DMS53 (cell line): Measurements from ENCODE around the gene YLPM1.
"Not testable (repeated sequence)": the region's sequence is repeated elsewhere in the genome, so short reads cannot be mapped to it uniquely, and the experiment has no call there.

ENCODE experiments used
- DNase-seq: peaks from one replicate; lab custom pipeline; 2025; lab: John Stamatoyannopoulos, UW

Gene YLPM1

DNA sequence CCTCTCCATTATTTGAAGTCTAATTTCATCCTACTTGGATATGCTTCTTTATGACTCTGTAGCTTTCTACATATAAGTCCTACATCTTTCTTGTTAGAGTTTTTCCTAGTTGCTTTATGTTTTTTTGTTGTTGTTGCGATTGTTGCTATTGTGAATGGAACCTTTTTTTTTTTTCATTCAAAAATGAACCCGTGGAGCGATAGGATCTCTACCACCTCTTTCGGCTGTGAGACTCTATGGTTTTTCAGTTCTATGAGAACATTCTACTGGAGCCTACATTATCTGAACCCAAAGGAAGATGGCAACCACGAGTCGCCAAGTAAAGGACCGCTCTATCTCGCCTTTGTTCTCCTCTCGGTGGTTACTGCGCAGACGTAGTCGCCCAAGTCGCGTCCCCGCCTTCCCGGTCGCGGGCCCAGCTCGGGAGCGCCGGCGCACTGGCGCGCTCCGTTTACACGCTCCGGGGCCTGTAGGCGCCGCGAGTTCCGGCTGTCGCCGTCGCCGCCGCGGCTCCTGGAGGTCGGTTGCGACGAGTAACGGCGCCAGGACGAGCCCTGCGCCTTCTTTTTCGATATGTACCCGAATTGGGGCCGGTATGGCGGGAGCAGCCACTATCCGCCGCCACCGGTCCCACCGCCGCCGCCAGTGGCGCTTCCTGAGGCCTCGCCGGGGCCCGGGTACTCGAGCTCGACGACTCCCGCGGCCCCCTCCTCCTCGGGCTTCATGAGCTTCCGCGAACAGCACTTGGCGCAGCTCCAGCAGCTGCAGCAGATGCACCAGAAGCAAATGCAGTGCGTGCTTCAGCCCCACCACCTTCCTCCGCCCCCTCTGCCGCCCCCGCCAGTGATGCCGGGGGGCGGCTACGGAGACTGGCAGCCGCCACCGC, at the start of gene YLPM1:
Gene YLPM1, plus strand, starts transcription at position 400 of the 886 bp plus-strand sequence. Its CDS starts 174 bp downstream, at position 574.
- peak; percentile 97 for DNase-seq

DNA sequence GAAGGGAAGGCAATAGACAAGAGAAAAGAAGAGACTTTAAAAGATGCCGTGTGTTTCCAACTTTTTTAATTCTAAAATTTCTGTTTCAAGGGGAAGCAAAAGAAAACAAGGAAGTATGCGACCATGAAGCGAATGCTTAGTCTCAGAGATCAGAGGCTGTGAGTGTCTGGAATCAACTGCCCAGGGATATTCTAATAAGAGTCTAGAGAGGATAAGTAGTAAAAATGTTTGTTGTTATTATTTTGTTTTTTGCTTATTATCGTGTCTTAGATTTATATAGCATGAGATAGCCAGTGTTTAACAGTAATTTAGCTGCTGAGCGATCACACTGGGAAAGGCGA, 49.8 kb upstream of the YLPM1 start:
- DNase-seq, result no peak

DNA sequence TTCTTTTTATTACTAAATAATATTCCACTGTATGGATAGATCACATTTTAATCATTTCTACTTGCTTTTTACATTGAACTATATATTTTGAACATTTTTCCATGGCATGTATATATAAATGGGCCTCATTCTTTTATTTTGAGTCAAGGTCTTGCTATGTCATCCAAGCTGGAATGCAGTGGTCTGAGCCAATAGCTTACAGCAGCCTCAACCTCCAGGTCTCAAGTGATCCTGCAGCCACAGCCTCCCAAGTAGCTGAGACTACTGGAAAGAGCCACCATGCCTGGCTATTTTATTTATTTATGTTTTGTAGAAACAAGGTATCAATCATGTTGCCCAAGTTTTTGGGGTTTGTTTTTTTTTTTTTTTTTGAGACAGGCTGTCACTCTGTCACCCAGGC, 42.6 kb upstream of the YLPM1 start:
- no peak for DNase-seq

GRCh38 chr14:74723134-74723533, 40.0 kb upstream of the YLPM1 start:
- DNase-seq, result no peak

DNA sequence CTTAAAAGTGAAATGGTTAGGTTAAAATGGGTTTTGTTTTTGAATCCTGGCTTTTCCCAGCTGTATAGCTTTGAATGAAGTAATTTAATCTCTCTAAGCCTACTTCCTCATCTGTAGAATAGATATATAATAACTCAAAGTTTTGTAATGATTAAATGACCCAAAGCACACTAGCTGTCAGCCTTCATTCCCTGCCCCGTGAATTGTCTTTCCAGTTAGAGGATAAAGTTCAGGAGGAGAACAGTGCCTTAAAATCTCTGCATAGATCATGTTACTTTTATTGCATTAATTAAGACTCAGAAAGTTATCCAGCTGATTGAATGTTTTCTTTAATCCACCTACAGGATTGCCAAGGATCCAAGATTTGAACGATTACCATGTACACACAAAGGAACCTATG, 30.7 kb upstream of the YLPM1 start:
- DNase-seq, result no peak

- DNase-seq, result no peak
Measured at GRCh38 chr14:74733221-74733620, 29.9 kb upstream of the YLPM1 start.

GRCh38 chr14:74735125-74735524, 28.0 kb upstream of the YLPM1 start:
- DNase-seq, result no peak

GRCh38 chr14:74737753-74738325, 25.3 kb upstream of the YLPM1 start:
- peak; percentile 20 for DNase-seq

DNA sequence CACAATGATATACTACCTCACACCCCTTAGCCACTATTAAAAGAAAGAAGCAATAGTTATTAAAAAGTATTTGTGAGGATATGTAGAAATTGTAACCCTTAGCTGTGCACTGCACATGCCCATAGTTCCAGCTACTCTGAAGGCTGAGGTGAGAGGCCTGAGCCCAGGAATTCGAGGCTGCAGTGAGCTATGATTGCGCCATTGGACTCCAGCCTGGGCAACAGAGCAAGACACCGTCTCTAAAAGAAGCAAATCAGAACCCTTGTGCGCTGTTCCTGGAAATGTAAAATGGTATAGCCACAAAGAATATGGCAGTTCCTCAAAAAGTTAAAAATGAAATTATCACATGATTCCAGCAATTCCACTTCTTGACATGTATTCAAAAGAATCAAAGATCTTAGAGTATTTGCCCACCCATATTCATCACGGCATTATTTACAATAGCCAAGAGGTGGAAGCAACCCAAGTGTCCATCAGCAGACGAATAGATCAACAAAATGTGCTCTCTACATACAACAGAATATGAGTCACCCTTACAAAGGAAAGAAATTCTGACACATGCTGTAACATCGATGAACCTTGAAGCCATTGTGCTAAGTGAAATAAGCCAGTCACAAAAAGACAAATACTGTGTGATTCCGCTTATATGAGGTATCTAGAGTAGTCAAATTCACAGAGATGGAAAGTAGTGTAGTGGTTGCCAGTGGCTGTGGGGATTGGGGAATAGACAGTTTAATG, 23.7 kb upstream of the YLPM1 start:
- peak; percentile 48 for DNase-seq

- DNase-seq, result no peak
Measured at GRCh38 chr14:74747237-74747636, 15.9 kb upstream of the YLPM1 start.

DNA sequence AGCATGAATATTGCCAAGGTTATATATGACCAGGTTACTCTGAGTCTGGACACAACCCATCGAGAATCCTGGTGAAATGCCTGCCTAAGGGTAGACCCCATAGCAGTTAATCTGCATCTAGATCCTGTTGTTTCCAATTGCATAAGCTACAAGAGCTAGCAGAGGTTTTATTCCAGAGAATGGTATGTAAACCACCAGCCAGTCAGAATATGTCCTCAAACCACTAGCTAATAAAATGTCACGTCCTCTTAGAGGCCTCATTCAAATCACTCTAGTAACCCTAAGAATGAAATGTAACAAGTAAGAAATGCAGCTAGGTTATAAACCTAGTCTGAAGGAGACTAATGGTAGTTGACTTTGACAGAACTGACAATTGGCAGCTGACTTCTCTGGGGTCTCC, 9.0 kb upstream of the YLPM1 start:
- no peak for DNase-seq

DNA sequence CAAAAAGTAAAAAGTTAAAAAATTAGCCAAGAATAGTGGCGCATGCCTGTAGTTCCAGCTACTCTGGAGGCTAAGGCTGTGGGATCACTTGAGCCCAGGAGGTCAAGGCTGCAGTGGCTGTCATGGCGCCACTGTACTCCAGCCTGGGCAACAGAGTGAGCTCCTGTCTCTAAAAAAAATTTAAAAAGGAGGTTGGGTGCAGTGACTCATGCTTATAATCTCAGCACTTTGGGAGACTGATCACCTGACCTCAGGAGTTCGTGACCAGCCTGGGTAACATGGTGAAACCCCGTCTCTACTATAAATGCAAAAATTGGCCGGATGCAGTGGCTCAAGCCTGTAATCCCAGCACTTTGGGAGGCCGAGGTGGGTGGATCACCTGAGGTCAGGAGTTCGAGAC, 8.2 kb upstream of the YLPM1 start:
- no peak for DNase-seq

DNA sequence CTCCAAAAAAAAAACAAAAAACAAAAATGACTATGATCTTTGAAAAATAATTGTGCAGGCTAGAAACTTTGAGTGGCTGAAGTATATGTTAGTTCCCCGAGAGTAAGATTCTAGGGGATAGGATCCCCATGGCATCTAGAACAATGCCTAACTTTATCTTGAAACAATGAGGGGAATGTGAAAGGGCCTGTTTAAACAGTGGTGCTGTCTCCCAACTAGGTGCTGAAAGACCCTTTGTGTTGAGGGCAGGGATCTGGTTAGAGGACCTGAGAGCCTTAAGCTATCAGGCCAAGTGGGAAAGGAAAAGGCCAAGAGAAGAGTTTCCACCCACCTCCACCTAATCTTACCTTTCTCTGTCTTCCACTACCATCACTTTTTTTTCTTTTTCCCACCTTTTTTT, 6.8 kb upstream of the YLPM1 start:
- no peak for DNase-seq

DNA sequence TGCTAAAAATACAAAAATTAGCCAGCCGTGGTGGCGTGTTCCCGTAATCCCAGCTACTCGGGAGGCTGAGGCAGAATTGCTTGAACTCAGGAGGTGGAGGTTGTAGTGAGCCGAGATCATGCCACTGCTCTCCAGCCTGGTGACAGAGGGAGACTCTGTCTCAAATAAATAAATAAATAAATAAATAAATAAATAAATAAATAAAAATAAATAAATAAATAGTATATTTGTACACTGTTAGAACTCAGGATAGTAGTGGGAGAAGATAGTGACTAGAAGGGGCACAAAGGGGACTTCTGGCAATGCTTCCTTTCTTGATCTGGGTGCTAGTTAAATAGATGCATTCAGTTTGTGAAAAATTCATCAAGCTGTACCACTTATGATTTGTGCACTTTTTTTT, 4.6 kb upstream of the YLPM1 start:
- DNase-seq, result not testable (repeated sequence)

DNA sequence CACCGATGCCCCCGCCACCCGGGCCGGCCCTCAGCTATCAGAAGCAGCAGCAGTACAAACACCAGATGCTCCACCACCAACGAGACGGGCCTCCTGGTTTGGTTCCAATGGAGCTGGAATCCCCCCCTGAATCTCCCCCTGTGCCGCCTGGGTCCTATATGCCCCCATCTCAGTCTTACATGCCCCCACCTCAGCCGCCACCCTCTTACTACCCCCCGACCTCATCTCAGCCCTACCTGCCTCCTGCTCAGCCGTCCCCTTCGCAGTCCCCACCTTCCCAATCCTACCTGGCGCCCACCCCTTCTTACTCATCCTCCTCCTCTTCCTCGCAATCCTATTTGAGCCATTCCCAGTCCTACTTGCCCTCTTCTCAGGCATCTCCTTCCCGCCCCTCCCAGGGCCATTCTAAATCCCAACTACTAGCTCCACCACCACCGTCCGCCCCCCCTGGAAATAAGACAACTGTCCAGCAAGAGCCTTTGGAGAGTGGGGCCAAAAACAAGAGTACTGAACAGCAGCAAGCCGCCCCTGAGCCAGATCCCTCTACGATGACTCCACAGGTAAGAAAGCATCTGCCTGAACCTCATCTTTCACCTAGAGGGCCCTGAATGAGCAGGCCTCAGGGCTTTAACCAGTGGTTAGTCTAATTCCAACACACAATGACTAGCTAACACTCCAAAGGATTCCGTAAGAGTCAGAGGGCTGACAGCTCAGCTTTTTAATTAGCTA, 851 bp downstream of the YLPM1 start:
- DNase-seq, result peak; percentile 14

GRCh38 chr14:74765721-74766120, 2.6 kb downstream of the YLPM1 start:
- DNase-seq, result no peak

GRCh38 chr14:74771399-74771798, 8.3 kb downstream of the YLPM1 start:
- DNase-seq, result no peak

DNA sequence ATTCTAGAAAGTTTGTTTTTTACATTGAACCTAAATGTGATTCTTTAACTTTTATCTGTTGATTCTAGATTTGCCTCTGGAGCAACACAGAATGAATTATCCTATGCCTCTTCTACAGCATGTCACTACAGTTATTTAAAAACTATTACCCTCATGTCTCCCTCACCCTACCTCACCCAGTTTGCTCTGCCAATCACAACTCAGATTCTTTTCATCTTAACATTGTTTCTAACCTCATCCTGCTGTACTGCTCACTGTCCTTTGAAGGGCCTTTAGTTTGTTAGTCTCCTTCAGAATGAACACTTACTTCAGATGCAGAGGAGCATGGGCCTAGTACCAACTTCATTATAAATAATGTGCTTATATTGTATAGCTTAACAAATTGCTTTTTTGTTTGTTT, 21.5 kb downstream of the YLPM1 start:
- DNase-seq, result no peak

- DNase-seq, result no peak
Measured at GRCh38 chr14:74785056-74785613, 22.0 kb downstream of the YLPM1 start.

DNA sequence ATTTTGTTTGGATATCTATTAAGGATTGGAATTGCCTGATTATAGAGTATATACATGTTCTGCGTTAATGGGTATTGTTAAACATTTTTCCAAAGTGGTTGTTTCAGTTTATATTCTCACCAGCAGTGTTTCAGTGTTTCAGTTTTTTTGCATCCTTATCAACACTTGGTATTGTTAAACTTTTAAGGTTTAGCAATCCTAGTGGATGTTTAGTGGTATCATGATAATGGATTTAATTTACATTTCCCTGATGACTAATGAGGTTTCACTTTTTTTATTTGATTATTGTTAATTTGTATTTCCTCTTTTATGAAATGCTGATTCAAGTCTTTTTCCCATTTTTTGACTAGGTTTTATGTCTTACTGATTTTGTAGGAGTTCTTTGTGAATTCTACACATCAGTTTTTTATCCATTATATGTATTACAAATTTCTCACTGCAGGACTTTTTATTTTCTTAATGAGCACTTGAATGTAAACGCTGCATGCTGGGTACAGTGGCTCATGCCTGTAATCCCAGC, 23.7 kb downstream of the YLPM1 start:
- DNase-seq, result no peak

DNA sequence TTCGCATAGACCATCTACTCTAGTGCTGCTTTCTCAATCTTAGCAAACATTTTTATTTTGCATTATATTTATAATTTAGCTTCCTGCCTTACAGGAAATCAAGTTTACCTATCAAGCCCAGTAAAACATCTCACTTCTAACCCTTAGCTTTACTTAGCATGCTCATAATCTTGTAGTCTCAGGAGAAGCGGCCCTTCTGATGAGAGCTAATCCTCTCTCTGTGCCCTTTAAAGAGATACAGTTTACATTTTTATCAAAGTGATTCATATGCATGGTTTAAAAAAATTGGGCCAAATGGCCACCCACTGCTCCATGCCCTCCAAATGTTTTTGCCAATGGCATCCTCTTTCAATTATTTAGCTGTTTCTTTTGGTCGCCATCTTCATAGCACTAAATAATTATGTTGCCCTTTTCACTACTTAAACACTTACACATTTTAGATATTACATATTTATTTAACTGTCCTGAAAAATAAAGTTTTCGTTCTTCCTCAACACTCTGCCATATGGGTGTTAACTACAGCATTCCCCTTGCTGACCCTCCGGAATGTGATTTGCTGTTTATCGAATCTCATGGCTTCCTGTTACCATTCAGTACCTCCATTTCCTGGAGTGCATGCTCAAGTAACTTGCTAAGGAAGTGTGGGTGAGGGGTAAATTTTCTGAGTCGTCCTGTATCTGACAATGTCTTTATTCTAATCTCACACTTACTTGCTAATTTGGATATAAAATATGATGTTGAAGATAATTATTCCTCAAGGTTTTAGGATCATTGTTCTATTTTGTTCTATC, 29.3 kb downstream of the YLPM1 start:
- no peak for DNase-seq
